ENCODE data around the gene DNAJC3. TPM values are rescaled to one million over a fixed set of nuclear protein-coding genes. Genes with fewer than 3 reads are reported as not detected.

The DNAJC3 gene
- total and polyA plus RNA-seq, 2 of the 8 experiments (the other 6 are each of a cell fraction or from before 2014, with no cell fraction given), result 4.3 to 24.1 TPM

DNA sequence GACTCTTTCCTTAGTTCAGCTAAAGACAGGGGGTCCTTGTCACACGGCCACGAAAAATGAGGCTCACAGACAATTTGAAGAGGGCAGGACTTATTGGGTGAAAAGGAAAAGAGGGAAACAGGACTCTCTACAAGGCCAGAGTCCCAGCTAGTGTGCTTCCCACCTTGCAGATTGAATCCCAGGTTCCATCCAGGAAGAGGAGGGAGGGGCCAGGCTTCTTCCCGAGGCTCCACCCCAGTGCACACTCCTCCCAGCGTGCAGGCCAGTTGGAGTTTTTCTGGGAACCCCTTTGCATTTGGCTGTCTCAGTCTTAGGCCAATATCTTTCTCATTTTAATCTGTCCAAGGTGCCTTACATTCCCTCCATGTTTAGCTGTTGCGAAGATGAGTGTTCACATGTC lies 106.8 kb downstream of the DNAJC3 start (continued):
- TF ChIP-seq MAFK (IDR thresholded peaks at IDR 0.05; ENCODE audit: low read depth, low read length), result no peak
- TF ChIP-seq SP4 (IDR thresholded peaks at IDR 0.05; ENCODE audit: low read length), result no peak
- no peak for TF ChIP-seq CEBPB (IDR thresholded peaks at IDR 0.05; ENCODE audit: low read depth, low read length)
- TF ChIP-seq, protein P1, sequence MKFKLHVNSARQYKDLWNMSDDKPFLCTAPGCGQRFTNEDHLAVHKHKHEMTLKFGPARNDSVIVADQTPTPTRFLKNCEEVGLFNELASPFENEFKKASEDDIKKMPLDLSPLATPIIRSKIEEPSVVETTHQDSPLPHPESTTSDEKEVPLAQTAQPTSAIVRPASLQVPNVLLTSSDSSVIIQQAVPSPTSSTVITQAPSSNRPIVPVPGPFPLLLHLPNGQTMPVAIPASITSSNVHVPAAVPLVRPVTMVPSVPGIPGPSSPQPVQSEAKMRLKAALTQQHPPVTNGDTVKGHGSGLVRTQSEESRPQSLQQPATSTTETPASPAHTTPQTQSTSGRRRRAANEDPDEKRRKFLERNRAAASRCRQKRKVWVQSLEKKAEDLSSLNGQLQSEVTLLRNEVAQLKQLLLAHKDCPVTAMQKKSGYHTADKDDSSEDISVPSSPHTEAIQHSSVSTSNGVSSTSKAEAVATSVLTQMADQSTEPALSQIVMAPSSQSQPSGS (IDR thresholded peaks at IDR 0.05; ENCODE audit: low read length), result no peak
- no peak for TF ChIP-seq HDAC2 (IDR thresholded peaks at IDR 0.05; ENCODE audit: borderline replicate concordance in 1 of 2, low read depth in 2 of 2, low read length in 2 of 2)
- no peak for TF ChIP-seq CHD2 (IDR thresholded peaks at IDR 0.05; ENCODE audit: low read length)
